Caki2 (cell line): ENCODE measurements around the gene MITF. TPM values are rescaled to one million over a fixed set of nuclear protein-coding genes. Genes with fewer than 3 reads are reported as not detected.
"Not testable (repeated sequence)": the region's sequence is repeated elsewhere in the genome, so short reads cannot be mapped to it uniquely, and the experiment has no call there.

Source experiments
- DNase-seq: peaks from one replicate; pipeline ENCODE4 v3.0.0-alpha.2; 2015; ENCODE audit warnings: low read depth
- in situ Hi-C: cut with HindIII; loops from 2 replicates; pipeline ENCODE4 v1.10.0; 2016; ENCODE audit warnings: low sequenced_read_pairs, low pct_unique_long_range_greater_than_20kb, mixed read lengths
- total RNA-seq: library from RNA; depleted of rRNA; stranded (reverse); fragments of >200 nt; shearing (Covaris generic); gene quantifications from 2 replicates; pipeline ENCODE4 v1.2.3, GENCODE V29; 2014; ENCODE audit warnings: low replicate concordance

The MITF gene
- total RNA-seq, 1 experiment from 2014 or later = 32.1 TPM

DNA sequence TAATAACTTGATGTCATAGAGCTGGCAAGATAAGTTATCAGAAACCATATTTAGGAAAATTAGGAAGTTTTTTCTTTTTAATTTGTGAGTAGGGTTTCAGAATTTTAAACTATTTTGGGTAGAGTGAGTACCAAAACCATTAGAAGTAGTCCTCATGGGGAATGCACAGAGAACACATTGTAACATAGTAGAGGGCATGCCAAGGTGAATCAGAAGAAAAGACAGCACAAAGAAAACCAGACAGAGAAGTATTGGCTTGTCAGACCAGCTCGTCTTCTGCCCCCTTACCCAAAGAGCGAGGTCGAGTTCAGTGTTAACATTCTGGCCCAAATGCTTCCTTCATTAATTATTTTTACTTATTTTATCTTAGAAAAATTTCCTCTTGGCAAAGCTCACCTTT, 139.0 kb downstream of the MITF start:
- DNase-seq = no peak
- in situ Hi-C loops = no loop called here

DNA sequence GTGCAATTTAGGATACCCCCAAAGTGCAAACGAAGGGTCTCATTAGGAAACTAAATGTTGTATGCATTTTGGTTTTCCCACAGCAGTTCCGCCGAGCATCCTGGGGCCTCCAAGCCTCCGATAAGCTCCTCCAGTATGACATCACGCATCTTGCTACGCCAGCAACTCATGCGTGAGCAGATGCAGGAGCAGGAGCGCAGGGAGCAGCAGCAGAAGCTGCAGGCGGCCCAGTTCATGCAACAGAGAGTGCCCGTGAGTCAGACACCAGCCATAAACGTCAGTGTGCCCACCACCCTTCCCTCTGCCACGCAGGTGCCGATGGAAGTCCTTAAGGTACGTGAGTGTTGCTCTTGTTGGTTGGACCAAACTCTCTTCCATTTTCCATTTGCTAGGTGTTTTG, 139.8 kb downstream of the MITF start:
- DNase-seq = peak; percentile 67
- in situ Hi-C loops = no loop called here

DNA sequence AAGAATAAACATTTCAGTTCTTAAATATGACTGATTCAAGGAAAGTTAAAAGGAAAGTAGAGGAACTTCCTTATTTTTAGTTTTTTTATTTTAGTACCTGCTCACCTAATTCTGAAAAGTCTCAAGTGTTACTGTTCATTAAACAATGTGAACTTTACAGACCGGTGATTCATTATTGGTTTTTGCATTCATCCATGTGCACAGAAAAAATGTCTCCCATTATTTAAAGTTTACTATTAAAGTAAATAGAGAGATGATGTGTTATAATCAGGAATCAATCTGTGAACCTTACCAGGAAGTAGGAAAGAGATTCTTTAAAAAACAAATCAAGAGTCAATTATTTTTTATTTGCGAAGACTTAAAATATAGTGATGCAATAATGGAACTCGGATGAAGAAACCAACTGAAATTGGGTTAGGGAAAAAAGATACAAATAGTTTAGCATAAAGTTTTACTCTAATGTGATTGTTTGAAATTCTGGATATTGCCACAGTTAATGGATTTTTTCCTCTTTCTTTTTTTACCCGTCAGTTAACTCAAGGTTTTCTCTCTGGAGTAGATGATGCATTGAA, 140.9 kb downstream of the MITF start:
- in situ Hi-C loops = no loop called here
- peak; percentile 43 for DNase-seq

DNA sequence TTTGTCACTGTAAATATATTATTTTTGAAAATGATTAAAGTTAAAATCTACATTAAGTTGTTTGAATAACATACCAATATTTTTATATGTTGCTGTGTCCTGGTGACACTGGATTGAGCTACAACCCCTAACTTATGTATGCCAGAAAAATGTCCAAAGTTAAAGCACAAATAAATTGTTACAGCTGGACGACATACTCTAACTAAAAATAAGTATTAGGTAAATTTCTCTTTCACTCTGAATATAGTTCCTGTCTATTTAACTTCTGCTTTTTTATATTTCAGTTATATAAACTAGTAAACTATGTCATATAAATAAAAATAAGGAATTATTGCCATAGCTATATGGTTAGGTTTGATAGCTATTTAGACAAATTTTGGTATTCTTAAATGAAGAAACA, 141.8 kb downstream of the MITF start:
- in situ Hi-C loops = no loop called here
- no peak for DNase-seq

DNA sequence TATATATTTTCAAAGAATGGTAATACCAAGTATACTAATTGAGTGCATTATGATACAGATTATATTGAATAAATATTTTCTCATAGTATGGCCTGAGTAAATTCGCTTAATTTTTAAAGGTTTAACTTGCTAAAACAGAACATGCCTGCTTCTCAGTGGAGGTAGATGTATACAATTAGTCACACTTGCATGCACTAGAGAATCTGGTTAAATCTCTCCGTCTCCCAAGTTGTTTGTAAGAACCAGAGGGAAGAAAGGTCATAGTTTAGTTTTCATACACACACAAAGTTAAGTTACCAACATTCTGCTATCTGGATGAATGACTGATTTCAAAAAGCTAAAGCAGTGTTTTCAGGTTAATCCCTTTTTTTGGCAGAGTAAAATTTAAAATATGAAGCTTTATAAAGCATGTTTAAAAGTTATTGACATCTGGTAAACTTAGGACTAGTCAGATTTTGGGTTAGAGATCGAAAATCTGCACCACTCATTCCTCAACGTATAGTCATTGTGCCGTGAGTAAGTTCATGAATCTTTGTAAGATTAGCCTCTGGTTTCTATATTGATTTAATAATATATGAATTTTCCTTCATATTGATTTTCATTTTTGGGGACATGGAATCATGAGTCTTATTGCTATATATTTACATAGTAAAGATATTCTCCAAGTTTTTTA, 142.6 kb downstream of the MITF start:
- in situ Hi-C loops = no loop called here
- no peak for DNase-seq

DNA sequence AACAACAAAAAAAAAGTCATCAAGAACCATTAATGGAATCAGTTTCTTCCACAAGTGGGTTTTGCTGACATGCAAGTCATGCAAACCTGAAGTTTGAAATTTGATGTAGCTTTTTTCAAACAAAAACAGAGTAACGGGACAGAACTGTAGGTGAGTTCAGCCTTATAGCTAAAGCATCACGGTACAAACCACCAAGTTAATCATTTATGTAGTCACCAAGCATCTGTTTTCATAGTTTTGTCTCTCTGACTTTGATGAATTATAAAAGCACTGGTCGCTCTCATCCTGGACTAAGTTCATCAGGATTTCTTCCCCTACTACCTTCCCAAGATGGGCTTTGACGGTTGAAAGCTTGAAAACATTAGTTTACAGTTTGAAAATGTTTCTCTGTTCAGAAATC, 143.3 kb downstream of the MITF start:
- in situ Hi-C loops = no loop called here
- DNase-seq = peak; percentile 75

DNA sequence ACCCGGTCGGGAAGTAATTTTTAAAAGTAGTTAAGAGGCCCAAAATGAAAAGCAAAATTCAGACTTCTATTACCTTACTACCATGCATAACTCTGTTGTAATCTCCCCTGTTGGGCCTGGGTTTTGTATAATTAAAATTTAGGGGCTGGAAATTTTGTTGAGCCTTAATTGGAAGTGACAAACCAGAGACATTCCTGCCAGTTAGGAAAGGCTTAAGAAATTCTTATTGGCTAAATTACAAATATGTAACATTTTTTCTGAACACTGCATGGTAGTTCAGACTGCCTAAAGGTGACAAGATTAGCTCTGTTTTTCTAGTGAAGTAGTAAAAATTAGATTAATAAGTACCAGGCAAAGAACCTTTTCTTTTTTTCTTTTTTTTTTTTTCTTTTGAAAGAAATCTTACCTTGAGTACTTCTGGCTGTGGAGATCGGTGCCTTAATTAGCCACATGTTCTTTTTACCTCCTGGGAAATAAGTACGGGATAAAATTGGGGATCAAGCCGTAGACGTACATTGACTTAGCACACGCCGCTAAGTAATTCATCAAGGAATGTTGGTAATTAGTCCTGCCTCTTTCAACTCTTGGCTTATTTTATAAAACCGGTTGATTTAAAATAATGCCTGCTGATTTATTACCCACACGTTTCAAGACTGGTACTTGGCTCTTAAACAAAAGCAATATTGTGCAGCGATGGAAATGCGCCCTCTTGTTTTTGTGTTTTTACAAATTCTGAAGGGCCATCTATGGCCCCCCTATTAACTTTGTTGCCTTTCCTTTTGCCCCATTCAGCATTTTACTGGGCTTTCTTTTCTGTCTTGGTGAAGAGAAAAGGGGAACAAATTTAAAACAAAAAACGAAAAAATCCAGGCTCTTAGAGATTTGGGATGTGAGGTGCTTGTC, 149.0 kb downstream of the MITF start:
- in situ Hi-C loops = no loop called here
- DNase-seq = no peak

DNA sequence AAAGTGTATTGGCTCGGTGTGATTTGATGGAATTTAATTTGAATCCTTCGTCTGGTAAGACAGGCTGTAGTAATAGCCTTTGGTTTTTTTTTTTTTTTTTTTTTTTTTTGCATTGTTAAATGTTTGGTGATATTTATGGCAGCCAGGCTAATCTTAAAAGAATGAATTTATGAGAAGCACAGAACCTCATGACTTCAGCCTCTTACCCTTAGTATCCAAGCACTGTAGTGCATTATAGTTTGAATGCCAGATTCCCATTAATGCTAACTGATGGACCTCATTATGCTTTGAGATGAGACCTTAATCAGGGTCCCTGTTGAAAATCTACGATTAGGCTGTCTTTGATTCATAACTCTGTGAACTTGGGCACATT, 149.7 kb downstream of the MITF start:
- no peak for DNase-seq
- in situ Hi-C loops = no loop called here

DNA sequence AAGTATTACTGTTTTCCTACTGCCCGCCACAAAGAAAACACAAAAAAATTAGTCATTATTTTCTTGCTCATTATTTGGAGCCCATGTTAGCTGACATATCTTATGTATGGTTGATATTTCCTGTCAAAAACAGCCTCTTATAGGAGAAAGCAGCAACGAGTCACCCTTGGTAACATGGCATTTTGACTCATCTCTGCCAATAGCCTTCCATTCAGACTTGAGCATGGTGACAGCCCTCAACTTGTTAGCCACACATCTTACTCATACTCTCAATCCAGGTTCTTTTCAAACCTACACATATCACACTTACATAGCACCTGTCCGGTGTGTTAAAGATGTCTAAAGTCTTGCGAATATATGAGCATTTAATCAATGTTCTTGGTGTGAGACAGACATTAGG, 150.8 kb downstream of the MITF start:
- in situ Hi-C loops = no loop called here
- DNase-seq = peak; percentile 49

DNA sequence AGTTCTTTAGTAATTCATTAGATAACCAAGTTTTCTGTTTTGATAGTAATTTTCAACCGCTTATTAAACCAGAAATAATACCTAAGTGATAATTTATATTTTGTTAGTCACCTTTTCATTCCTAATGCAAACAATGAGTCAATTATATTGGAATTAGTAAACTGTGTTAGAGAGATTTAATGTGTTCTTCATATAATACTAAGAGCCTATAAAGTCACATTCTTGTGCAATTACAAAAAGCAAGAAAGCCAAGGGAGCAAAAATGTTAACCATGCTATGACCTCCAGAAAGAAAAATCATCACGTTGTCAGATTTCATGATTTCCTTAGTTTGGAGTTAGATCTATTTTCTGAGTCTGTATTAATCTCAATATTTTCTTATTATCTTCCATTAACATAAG, 151.4 kb downstream of the MITF start:
- DNase-seq = no peak
- in situ Hi-C loops = no loop called here

DNA sequence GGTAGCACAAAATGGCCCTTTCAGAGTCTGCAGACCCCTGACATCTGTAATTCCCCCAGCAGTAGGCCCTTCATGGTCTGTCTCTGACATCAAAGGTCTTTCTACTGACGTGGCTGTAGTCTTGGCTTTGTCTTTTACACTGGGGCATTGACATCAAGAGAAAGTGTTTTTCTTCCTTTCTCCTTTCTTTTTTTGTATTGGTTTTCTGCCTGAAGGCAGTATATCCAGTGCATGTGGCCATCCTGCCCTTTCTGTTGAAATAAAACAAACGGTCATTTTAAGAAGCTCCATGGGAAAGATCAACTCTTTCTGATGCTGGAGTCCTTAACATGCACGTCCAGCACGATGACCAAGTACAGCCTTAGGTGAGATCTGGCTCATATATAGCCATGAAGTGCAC, 153.4 kb downstream of the MITF start:
- in situ Hi-C loops = no loop called here
- DNase-seq = no peak

DNA sequence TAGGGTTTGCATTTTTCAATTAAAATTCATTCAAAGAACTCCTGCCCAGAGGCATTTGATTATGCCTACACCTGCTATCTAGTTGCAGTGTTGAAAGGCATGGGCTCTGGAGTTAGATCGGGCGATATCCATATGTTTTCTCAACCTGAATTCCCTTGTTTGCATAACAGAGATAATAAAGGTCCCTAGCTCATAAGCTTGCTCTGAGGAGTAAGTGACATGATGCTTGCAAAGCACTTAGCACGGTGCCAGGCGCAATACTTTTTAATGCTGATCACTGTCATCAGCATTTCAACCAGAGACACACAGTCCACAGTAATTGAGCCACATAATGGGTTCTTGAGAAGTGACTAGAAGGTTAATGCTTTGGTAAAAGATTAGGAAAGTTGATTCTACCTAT, 154.0 kb downstream of the MITF start:
- in situ Hi-C loops = no loop called here
- DNase-seq = no peak

DNA sequence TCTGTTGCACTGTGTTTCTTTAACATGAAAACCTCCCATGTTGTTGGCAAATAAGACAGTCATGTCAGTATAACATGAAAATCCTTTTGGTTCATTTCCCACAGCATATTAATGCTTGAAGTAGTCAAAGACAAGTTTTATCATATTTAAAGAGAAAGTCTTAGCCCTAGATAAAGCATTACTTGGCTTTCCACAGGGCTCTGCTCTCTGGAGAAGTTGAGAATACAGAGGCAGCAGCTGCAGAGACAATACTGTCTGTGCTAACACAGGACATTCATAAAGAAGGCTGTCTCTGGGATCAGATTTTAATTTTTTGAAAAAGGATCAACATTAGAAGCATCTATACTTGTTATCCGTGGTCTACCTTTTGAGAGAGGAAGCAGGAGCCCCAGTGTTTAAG, 156.8 kb downstream of the MITF start:
- in situ Hi-C loops = no loop called here
- no peak for DNase-seq

DNA sequence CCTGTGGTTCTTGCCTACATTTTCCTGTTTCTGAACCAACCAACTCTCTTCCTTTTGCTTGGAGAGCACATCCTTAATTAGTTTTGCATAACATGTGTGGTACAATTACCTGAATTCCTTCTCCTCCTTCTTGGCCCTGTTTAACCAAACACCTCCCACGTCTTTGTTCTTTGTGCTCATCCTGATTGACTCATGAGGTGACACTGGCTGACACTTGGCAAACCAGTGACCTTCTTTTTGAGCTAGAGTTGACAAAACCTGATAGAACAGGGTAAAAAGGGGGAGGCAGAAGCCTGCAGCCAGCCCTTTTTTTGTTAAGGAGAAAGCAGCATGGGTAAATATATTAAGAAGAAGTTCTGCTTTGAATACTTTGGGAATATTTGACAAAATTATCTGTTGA, 161.1 kb downstream of the MITF start:
- in situ Hi-C loops = no loop called here
- no peak for DNase-seq

DNA sequence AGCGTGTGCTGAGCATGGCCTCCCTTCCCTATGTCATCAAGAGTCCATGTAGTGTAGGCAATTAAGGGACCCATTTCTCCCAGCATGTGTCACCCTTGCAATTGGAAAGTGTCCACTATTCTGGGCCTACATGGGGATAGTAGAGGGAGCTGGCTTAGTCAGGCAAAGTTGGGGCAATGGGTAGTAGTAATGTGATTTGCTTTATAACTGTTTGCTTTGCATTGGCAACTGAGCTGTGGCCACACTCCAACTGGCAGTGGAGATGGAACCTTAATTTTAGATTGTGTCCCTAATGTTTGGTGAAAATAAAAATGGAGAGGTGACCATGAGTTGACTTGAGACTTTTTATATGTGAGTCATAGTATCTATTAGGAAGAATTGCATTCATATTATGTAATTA, 162.5 kb downstream of the MITF start:
- in situ Hi-C loops = no loop called here
- no peak for DNase-seq

DNA sequence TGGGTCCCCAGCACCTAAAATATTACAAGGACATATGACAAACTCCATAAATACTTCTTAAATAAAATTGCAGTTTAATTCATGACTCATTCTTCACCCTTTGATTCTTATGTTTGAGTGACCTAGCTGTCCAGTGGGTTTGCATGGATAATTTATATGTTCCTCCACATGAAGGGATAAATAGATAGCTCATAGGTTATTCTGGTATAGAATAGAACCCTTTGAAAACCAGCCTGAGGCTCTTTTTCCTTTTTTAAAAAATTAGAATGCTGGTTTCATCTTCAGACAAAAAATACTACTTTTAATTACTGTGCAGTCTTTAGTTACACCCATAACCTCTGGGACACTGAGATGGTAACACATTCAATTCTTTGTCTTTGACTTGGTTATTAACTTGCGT, 163.1 kb downstream of the MITF start:
- in situ Hi-C loops = no loop called here
- no peak for DNase-seq

DNA sequence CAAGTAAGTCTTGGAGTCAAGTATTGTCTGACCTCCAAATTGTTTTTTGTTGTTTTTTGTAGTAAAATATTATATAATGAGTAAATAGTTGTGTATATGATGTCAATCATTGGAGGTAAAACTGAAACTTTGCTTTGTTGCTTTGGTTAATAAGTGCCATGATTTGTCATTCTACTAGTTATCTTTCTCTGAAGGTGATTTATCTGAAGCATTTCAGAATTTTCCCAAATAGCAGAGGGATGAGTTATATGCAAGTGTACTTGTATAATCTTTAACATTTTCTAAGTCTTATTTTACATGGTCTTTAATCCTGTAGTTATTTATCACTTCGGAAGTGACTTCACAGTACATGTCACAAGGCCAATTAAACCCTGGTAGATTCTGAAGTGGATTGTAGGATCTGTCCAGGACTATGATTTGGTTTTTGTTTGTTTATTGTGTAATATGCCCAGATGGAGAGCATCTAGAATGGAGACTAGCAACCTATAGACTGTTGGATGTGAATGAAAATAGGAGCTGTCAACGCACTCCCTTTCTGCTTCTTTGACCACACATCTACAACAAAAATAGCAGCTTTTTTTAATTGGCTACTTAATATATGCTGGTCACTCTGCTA, 167.2 kb downstream of the MITF start:
- in situ Hi-C loops = no loop called here
- peak; percentile 77 for DNase-seq

DNA sequence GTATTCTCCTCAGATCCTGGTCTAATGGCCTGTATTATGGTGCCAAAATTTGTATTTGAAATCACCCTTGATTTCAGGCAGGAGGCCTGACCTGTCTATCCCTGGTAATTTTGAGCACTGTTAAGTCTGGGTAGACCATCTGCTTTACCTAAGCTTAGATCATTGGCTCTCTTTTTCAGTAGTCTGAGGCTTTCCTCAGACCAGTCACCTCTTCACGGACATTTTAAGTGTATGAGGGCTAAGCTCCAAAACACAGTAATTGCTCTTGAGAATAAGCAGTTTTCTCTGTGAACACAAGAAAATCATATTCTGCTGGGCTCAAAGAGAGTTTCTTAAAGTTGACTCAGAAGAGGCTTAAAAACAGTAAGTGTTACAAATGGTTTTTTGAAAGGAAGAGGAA, 168.3 kb downstream of the MITF start:
- in situ Hi-C loops = no loop called here
- no peak for DNase-seq

DNA sequence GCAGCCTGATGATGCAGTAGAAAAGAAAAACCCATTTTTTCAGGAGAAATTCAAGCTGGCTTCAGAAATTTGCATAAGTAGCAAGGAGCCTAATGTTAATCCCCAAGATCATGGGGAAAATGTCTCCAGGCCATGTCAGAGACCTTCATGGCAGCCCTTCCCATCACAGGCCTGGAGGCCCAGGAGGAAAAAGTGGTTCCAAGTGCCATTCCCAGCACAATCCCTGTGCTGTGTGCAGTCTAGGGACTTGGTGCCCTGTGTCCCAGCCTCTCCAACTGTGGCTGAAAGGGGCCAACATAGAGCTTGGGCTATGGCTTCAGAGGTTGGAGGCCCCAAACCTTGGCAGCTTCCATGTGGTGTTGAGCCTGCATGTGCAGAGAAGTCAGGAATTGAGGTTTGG, 170.6 kb downstream of the MITF start:
- DNase-seq, in situ Hi-C loops: not testable (repeated sequence)
